GM23338 (cell line): ENCODE measurements around the gene ATXN2. TPM values are rescaled to one million over a fixed set of nuclear protein-coding genes. Genes with fewer than 3 reads are reported as not detected.

ENCODE experiments used
- ATAC-seq: fragments of 200-7000 bp; cut with Tn5 transposase; 3 replicates; pipeline ENCODE4 v1.9.1; 2020
- DNase-seq: peaks from one replicate; pipeline ENCODE4 v3.0.0-alpha.2; 2015; ENCODE audit warnings: low spot score
- H2AFZ ChIP-seq: fragments of 200-600 bp; sonication (generic); 2 replicates; pipeline ENCODE4 v1.8.0; 2016; ENCODE audit warnings: antibody characterized with exemption, mild to moderate bottlenecking, moderate library complexity
- H3F3A ChIP-seq: fragments of 200-600 bp; sonication (generic); replicated peaks from 2 replicates; pipeline ENCODE4 v1.8.0; 2017; ENCODE audit warnings: antibody characterized with exemption, mixed run types, low read depth
- H3K27ac ChIP-seq: fragments of 200-600 bp; sonication (generic); 2 replicates; pipeline ENCODE4 v1.6.1; 2016; ENCODE audit warnings: low read depth
- H3K27me3 ChIP-seq: fragments of 200-600 bp; sonication (generic); 2 replicates; pipeline ENCODE4 v1.8.0; 2016; ENCODE audit warnings: mild to moderate bottlenecking, mixed run types, moderate library complexity; ENCODE audit not compliant: insufficient read depth
- H3K36me3 ChIP-seq: fragments of 200-600 bp; sonication (generic); 2 replicates; pipeline ENCODE4 v1.8.0; 2016; ENCODE audit warnings: mild to moderate bottlenecking; ENCODE audit not compliant: insufficient read depth
- H3K4me1 ChIP-seq: fragments of 200-600 bp; sonication (generic); 2 replicates; pipeline ENCODE4 v1.8.0; 2016; ENCODE audit warnings: mild to moderate bottlenecking, moderate library complexity; ENCODE audit not compliant: insufficient read depth
- H3K4me2 ChIP-seq: fragments of 200-600 bp; sonication (generic); 2 replicates; pipeline ENCODE4 v1.7.1; 2017; ENCODE audit warnings: mixed run types
- H3K4me3 ChIP-seq: fragments of 200-600 bp; sonication (generic); 2 replicates; pipeline ENCODE4 v1.6.1; 2016; ENCODE audit warnings: mixed run types
- H3K79me2 ChIP-seq: fragments of 200-600 bp; sonication (generic); replicated peaks from 2 replicates; pipeline ENCODE4 v1.8.0; 2017; ENCODE audit warnings: mild to moderate bottlenecking; ENCODE audit not compliant: insufficient read depth
- H3K9me2 ChIP-seq: fragments of 200-600 bp; sonication (generic); 2 replicates; pipeline ENCODE4 v1.8.0; 2017; ENCODE audit not compliant: insufficient read depth
- H4K20me1 ChIP-seq: fragments of 200-600 bp; sonication (generic); replicated peaks from 2 replicates; pipeline ENCODE4 v1.8.0; 2017; ENCODE audit warnings: mild to moderate bottlenecking; ENCODE audit not compliant: insufficient read depth
- H3K27ac Mint-ChIP-seq: 2 replicates; pipeline ENCODE4 v1.8.0; 2020; ENCODE audit warnings: inconsistent platforms, mild to moderate bottlenecking, moderate library complexity, mixed read lengths
- H3K27me3 Mint-ChIP-seq: 3 replicates; pipeline ENCODE4 v1.8.0; 2022; ENCODE audit warnings: low read depth, mild to moderate bottlenecking, moderate library complexity, mixed read lengths, inconsistent platforms; ENCODE audit not compliant: insufficient read depth, poor library complexity
- H3K36me3 Mint-ChIP-seq: 3 replicates; pipeline ENCODE4 v1.8.0; 2021; ENCODE audit warnings: low read depth, mild to moderate bottlenecking, inconsistent platforms, moderate library complexity, mixed read lengths
- H3K4me1 Mint-ChIP-seq: 3 replicates; pipeline ENCODE4 v1.8.0; 2020; ENCODE audit warnings: mild to moderate bottlenecking, inconsistent platforms, mixed read lengths
- H3K4me3 Mint-ChIP-seq: 3 replicates; pipeline ENCODE4 v1.8.0; 2021; ENCODE audit warnings: moderate library complexity, mild to moderate bottlenecking, inconsistent platforms, mixed read lengths
- H3K9me3 Mint-ChIP-seq: 3 replicates; pipeline ENCODE4 v1.8.0; 2020; ENCODE audit warnings: moderate library complexity, mild to moderate bottlenecking, inconsistent platforms, mixed read lengths
- CREB1 ChIP-seq: fragments of 250-450 bp; sonication (Bioruptor Pico); IDR thresholded peaks from 2 replicates; pipeline ENCODE4 v1.5.0; 2020; ENCODE audit warnings: low read depth, mild to moderate bottlenecking, moderate library complexity
- EZH2 ChIP-seq: fragments of 200-600 bp; sonication (generic); IDR thresholded peaks from one replicate; pipeline ENCODE4 v1.8.0; 2017; ENCODE audit warnings: antibody characterized with exemption, mild to moderate bottlenecking, low read depth; ENCODE audit not compliant: unreplicated experiment
- EZH2phosphoT487 ChIP-seq: fragments of 200-600 bp; sonication (generic); IDR thresholded peaks from one replicate; pipeline ENCODE4 v1.8.1; 2018; ENCODE audit warnings: antibody characterized with exemption; ENCODE audit not compliant: unreplicated experiment
- JUNB ChIP-seq: IDR thresholded peaks from one replicate; pipeline ENCODE4 v1.6.1; 2016; ENCODE audit warnings: antibody characterized with exemption; ENCODE audit not compliant: unreplicated experiment
- NANOG ChIP-seq: IDR thresholded peaks from 2 replicates; pipeline ENCODE4 v1.6.1; 2016; ENCODE audit warnings: antibody characterized with exemption, borderline replicate concordance
- POLR2AphosphoS5 ChIP-seq: IDR thresholded peaks from 2 replicates; pipeline ENCODE4 v1.6.1; 2016; ENCODE audit warnings: antibody characterized with exemption, low read depth
- STAT1 ChIP-seq: IDR thresholded peaks from one replicate; pipeline ENCODE4 v1.6.1; 2016; ENCODE audit warnings: antibody characterized with exemption; ENCODE audit not compliant: unreplicated experiment
- ZNF114 ChIP-seq: fragments of 250-450 bp; sonication (Bioruptor Pico); IDR thresholded peaks from 2 replicates; pipeline ENCODE4 v1.5.0; 2020; ENCODE audit warnings: mild to moderate bottlenecking, moderate library complexity
- ZNF331 ChIP-seq: fragments of 250-450 bp; sonication (Bioruptor Pico); IDR thresholded peaks from 2 replicates; pipeline ENCODE4 v1.5.0; 2020; ENCODE audit warnings: low read depth, mild to moderate bottlenecking, moderate library complexity
- polyA plus RNA-seq: library from polyadenylated mRNA; unstranded; fragments of >200 nt; fragmentation: Nextera tagmentation; extraction: Ambion mirVana; gene quantifications from 2 replicates; pipeline ENCODE4 v1.2.1, GENCODE V29; 2016
- total RNA-seq: library from RNA; depleted of rRNA; stranded (reverse); fragments of >200 nt; shearing (Covaris generic); gene quantifications from 2 replicates; pipeline ENCODE4 v1.2.3, GENCODE V29; 2014
- TF ChIP-seq, protein P1 (sequence below), 2 experiments: fragments of 200-600 bp in 1 of 2; sonication (generic) in 1 of 2; conservative IDR thresholded peaks; 2 replicates each; pipeline versions ENCODE4 v1.5.1 to v1.6.1; 2016 to 2017; ENCODE audit warnings: antibody characterized with exemption in 2 of 2, low read depth in 2 of 2, mild to moderate bottlenecking in 2 of 2, moderate library complexity in 1 of 2
- TF ChIP-seq, protein P2 (sequence below): IDR thresholded peaks from one replicate; pipeline ENCODE4 v1.6.1; 2018; ENCODE audit warnings: antibody characterized with exemption; ENCODE audit not compliant: unreplicated experiment
- TF ChIP-seq, protein P3 (sequence below): IDR thresholded peaks from 2 replicates; pipeline ENCODE4 v1.6.1; 2016; ENCODE audit warnings: antibody characterized with exemption

The ATXN2 gene
- total and polyA plus RNA-seq, 2 experiments from 2014 or later, result 44.8 to 59.5 TPM

DNA sequence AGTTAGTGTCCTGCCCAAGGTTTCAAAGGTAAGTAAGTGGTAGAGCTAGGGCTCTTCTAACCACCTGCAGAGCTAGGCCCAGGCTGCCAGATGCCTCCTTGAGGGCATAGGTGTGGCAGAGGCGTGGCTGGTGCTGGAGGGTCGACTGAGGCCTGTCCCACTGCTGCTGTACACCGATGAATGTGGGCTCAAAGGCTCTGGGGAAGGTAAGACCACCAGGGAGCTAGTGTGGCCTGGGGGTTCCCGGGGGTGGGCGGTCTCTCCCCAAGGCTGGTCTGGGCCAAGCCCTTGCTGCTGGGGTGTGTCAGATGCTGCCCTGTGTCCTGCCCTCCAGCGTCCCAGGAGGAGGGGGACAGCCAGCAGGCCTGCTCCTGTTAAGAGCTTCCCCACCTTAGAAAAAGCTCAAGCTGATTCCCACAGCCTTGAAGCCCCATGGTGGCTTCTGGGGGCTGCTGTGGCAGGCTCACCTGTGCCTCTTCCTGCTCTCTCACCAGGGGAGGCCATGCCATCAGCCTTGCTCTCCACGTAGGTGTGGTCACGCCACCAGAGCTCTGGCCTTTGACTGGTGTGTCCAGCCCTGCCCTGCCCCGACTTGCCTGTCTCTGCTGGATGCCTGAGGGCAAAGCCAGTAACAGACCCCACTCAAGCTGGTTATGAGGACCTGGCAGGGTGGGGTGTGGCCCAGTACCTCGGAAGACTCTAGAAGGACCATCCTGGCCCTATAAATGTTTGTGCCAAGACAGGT is 156.6 kb downstream of the ATXN2 start:
- Histone ChIP-seq H3K4me1 (peaks cover 18% of the 10 kb centered on the region), H3F3A (peaks cover 18% of the 10 kb centered on the region), H3K4me3 (no peak overlapping the region), H3K27ac (peak overlapping the region; percentile 59; the same call in 1 of the 2 replicates), H3K4me2 (no peak overlapping the region), H4K20me1 (peaks cover 25% of the 10 kb centered on the region), H3K27me3 (no peaks in the 10 kb centered on the region), H3K9me2 (no peaks in the 10 kb centered on the region), H3K79me2 (peaks cover 60% of the 10 kb centered on the region), H2AFZ (no peak overlapping the region), H3K36me3 (no peaks in the 10 kb centered on the region; the same call in 1 of the 2 replicates)
- Mint-ChIP-seq H3K27me3 (peaks cover 27% of the 10 kb centered on the region), H3K27ac (peak overlapping the region; percentile 76), H3K4me3 (no peak overlapping the region), H3K36me3 (peaks cover 35% of the 10 kb centered on the region), H3K9me3 (no peaks in the 10 kb centered on the region; the same call in 1 of the 3 replicates), H3K4me1 (peaks cover 48% of the 10 kb centered on the region)
- TF ChIP-seq JUNB (no peak), NANOG (no peak), ZNF114 (CRISPR knock-in tag) (no peak), POLR2AphosphoS5 (peak; percentile 1), CREB1 (no peak)
- ATAC-seq, result no peak
- DNase-seq, result no peak

DNA sequence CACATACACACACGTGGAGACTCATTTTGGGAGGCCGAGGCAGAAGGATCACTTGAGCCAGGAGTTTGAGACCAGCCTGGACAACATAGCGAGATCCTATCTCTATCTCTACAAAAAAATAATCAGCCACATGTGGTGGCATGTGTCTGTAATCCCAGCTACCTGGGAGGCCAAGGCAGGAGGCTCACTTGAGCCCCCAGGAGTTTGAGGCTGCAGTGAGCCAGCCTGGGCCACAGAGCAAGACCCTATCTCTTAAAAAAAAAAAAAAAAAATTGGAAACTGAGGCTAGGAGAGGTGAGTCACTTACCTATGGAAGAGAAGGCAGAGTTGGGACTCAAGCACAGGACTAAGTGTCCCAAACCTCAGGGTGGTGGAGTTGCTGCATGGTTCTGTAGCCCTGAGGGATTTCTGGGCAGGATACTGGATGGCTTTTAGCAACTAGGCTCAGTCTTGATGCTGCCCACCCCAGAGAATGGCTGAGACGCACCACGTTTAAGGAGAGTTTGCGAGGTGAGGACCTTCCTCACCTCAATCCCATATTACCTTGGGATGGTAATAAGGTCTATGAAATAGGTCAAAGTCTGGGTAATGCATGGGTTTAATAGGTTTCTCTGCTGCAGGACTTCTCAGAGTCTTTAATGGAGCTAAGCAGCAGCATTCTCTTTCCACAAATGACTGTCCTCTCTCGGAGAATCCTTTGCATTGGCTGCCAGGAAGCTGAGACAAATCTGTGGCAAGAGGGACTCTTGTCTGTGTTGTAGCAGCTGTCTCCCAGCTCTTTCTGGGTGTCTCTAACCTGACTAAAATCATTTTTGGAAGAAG is 157.8 kb downstream of the ATXN2 start:
- Mint-ChIP-seq H3K36me3 (peaks cover 26% of the 10 kb centered on the region), H3K4me3 (no peak overlapping the region), H3K27me3 (peaks cover 25% of the 10 kb centered on the region), H3K27ac (no peak overlapping the region), H3K9me3 (no peaks in the 10 kb centered on the region; the same call in 1 of the 3 replicates), H3K4me1 (peaks cover 56% of the 10 kb centered on the region)
- Histone ChIP-seq H3K27ac (no peak overlapping the region), H3K4me2 (no peak overlapping the region), H4K20me1 (peaks cover 34% of the 10 kb centered on the region), H3K36me3 (no peaks in the 10 kb centered on the region; the same call in 1 of the 2 replicates), H3K27me3 (no peaks in the 10 kb centered on the region), H3K4me3 (no peak overlapping the region), H3K9me2 (no peaks in the 10 kb centered on the region), H3K4me1 (peaks cover 24% of the 10 kb centered on the region), H3F3A (peaks cover 13% of the 10 kb centered on the region; the same call in 1 of the 2 replicates), H2AFZ (no peak overlapping the region), H3K79me2 (peaks cover 71% of the 10 kb centered on the region)
- ATAC-seq, result no peak
- no peak for DNase-seq
- TF ChIP-seq, protein P1, sequence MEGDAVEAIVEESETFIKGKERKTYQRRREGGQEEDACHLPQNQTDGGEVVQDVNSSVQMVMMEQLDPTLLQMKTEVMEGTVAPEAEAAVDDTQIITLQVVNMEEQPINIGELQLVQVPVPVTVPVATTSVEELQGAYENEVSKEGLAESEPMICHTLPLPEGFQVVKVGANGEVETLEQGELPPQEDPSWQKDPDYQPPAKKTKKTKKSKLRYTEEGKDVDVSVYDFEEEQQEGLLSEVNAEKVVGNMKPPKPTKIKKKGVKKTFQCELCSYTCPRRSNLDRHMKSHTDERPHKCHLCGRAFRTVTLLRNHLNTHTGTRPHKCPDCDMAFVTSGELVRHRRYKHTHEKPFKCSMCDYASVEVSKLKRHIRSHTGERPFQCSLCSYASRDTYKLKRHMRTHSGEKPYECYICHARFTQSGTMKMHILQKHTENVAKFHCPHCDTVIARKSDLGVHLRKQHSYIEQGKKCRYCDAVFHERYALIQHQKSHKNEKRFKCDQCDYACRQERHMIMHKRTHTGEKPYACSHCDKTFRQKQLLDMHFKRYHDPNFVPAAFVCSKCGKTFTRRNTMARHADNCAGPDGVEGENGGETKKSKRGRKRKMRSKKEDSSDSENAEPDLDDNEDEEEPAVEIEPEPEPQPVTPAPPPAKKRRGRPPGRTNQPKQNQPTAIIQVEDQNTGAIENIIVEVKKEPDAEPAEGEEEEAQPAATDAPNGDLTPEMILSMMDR (conservative IDR thresholded peaks at IDR 0.05; ENCODE audit: low read depth in 2 of 2), result no peak
- TF ChIP-seq, protein P2, sequence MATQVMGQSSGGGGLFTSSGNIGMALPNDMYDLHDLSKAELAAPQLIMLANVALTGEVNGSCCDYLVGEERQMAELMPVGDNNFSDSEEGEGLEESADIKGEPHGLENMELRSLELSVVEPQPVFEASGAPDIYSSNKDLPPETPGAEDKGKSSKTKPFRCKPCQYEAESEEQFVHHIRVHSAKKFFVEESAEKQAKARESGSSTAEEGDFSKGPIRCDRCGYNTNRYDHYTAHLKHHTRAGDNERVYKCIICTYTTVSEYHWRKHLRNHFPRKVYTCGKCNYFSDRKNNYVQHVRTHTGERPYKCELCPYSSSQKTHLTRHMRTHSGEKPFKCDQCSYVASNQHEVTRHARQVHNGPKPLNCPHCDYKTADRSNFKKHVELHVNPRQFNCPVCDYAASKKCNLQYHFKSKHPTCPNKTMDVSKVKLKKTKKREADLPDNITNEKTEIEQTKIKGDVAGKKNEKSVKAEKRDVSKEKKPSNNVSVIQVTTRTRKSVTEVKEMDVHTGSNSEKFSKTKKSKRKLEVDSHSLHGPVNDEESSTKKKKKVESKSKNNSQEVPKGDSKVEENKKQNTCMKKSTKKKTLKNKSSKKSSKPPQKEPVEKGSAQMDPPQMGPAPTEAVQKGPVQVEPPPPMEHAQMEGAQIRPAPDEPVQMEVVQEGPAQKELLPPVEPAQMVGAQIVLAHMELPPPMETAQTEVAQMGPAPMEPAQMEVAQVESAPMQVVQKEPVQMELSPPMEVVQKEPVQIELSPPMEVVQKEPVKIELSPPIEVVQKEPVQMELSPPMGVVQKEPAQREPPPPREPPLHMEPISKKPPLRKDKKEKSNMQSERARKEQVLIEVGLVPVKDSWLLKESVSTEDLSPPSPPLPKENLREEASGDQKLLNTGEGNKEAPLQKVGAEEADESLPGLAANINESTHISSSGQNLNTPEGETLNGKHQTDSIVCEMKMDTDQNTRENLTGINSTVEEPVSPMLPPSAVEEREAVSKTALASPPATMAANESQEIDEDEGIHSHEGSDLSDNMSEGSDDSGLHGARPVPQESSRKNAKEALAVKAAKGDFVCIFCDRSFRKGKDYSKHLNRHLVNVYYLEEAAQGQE, result no peak
- no peak for TF ChIP-seq ZNF114 (CRISPR knock-in tag)
- TF ChIP-seq EZH2phosphoT487, result no peak
- TF ChIP-seq ZNF331 (CRISPR knock-in tag), result no peak
- no peak for TF ChIP-seq STAT1
- TF ChIP-seq JUNB, result no peak
- no peak for TF ChIP-seq EZH2
- TF ChIP-seq, protein P3, sequence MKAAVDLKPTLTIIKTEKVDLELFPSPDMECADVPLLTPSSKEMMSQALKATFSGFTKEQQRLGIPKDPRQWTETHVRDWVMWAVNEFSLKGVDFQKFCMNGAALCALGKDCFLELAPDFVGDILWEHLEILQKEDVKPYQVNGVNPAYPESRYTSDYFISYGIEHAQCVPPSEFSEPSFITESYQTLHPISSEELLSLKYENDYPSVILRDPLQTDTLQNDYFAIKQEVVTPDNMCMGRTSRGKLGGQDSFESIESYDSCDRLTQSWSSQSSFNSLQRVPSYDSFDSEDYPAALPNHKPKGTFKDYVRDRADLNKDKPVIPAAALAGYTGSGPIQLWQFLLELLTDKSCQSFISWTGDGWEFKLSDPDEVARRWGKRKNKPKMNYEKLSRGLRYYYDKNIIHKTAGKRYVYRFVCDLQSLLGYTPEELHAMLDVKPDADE, result no peak
- no peak for TF ChIP-seq NANOG
- no peak for TF ChIP-seq CREB1
